Hepatocyte (in vitro differentiated cells): ENCODE results near the gene TMEM121B. TPM values are rescaled to one million over a fixed set of nuclear protein-coding genes. Genes with fewer than 3 reads are reported as not detected.

Experiments used
- DNase-seq: peaks from one replicate; pipeline ENCODE4 v3.0.0-alpha.2; 2016; ENCODE audit warnings: low spot score
- H2AFZ ChIP-seq: fragments of 200-600 bp; sonication (generic); 2 replicates; pipeline ENCODE4 v1.6.0; 2016; ENCODE audit warnings: antibody characterized with exemption, mild to moderate bottlenecking
- H3K27ac ChIP-seq: fragments of 200-600 bp; sonication (generic); 2 replicates; pipeline ENCODE4 v1.5.1; 2016; ENCODE audit warnings: mild to moderate bottlenecking
- H3K27me3 ChIP-seq: fragments of 200-600 bp; sonication (generic); 2 replicates; pipeline ENCODE4 v1.6.1; 2016
- H3K36me3 ChIP-seq: fragments of 200-600 bp; sonication (generic); replicated peaks from 2 replicates; pipeline ENCODE4 v1.5.1; 2016; ENCODE audit warnings: low read depth; ENCODE audit not compliant: insufficient read depth
- H3K4me1 ChIP-seq: fragments of 200-600 bp; sonication (generic); 2 replicates; pipeline ENCODE4 v1.5.1; 2016; ENCODE audit warnings: mild to moderate bottlenecking, moderate library complexity; ENCODE audit not compliant: insufficient read depth
- H3K4me2 ChIP-seq: fragments of 200-600 bp; sonication (generic); 2 replicates; pipeline ENCODE4 v1.6.0; 2016
- H3K4me3 ChIP-seq: fragments of 200-600 bp; sonication (generic); 2 replicates; pipeline ENCODE4 v1.5.1; 2016; ENCODE audit warnings: mild to moderate bottlenecking
- H3K79me2 ChIP-seq: fragments of 200-600 bp; sonication (generic); 2 replicates; pipeline ENCODE4 v1.6.0; 2017; ENCODE audit warnings: mild to moderate bottlenecking
- H3K9me2 ChIP-seq: fragments of 200-600 bp; sonication (generic); replicated peaks from 2 replicates; pipeline ENCODE4 v1.6.0; 2017; ENCODE audit warnings: mild to moderate bottlenecking; ENCODE audit not compliant: insufficient read depth
- H3K9me3 ChIP-seq: fragments of 200-600 bp; sonication (generic); 2 replicates; pipeline ENCODE4 v1.5.1; 2016; ENCODE audit warnings: low read depth, mild to moderate bottlenecking
- H4K20me1 ChIP-seq: fragments of 200-600 bp; sonication (generic); 2 replicates; pipeline ENCODE4 v1.6.0; 2016; ENCODE audit warnings: mild to moderate bottlenecking; ENCODE audit not compliant: insufficient read depth, poor library complexity, severe bottlenecking
- CTCF ChIP-seq: fragments of 200-600 bp; sonication (generic); IDR thresholded peaks from 2 replicates; pipeline ENCODE4 v1.5.1; 2016; ENCODE audit warnings: antibody characterized with exemption, mild to moderate bottlenecking; ENCODE audit not compliant: poor library complexity
- EZH2 ChIP-seq: fragments of 200-600 bp; sonication (generic); IDR thresholded peaks from 2 replicates; pipeline ENCODE4 v1.6.1; 2016; ENCODE audit warnings: antibody characterized with exemption, mild to moderate bottlenecking, borderline replicate concordance
- EZH2phosphoT487 ChIP-seq: fragments of 200-600 bp; sonication (generic); IDR thresholded peaks from one replicate; pipeline ENCODE4 v1.6.1; 2018; ENCODE audit warnings: antibody characterized with exemption, mild to moderate bottlenecking, low read depth, moderate library complexity; ENCODE audit not compliant: unreplicated experiment, severe bottlenecking
- WGBS: methylation state at CpG from one replicate; pipeline ENCODE4 v1.1.6; 2016; ENCODE audit warnings: low lambda C conversion rate; ENCODE audit errors: missing lambda C conversion rate; 5-methylcytosine and 5-hydroxymethylcytosine counted together
- polyA plus RNA-seq: library from polyadenylated mRNA; unstranded; fragments of >200 nt; fragmentation: Nextera tagmentation; extraction: Ambion mirVana; gene quantifications from 2 replicates; pipeline ENCODE4 v1.2.1, GENCODE V29; 2016
- total RNA-seq: library from RNA; depleted of rRNA; stranded (reverse); fragments of >200 nt; gene quantifications from 2 replicates; pipeline ENCODE4 v1.2.3, GENCODE V29; 2014

TMEM121B gene
- total and polyA plus RNA-seq, 2 experiments from 2014 or later, result 0.30 to 0.50 TPM

DNA sequence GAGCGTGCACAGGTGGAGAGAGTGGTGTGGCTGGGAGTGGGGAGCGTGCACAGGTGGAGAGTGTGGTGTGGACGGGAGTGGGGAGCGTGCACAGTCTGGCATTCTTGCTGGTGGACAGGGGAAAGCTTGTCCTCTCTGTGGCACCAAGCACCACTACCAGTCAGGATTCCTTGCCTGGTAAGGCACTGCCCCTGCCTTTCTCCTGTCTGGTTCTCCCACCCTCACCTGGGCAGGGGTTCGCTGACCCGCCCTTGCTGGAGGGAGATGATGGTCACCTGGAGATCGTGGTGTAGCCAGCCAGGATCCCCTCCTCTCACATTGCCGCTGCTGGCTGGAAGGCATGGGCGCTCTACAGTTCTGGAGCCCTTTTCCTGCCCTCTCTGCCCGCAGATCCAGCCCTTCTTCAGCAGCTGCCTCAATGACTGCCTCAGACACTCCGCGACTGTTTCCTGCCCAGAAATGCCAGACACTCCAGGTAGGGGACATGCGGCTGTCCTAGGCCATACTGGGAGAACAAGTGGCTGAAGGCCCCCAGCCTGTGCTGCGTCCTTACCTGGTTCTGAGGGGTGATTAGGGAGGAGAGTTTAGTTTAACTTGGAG lies 16.7 kb downstream of the TMEM121B start:
- no peak for TF ChIP-seq EZH2phosphoT487
- TF ChIP-seq CTCF, result no peak
- TF ChIP-seq EZH2, result no peak
- Histone ChIP-seq H3K9me2 (no peaks in the 10 kb centered on the region), H3K27me3 (no peaks in the 10 kb centered on the region), H3K36me3 (no peaks in the 10 kb centered on the region), H3K79me2 (no peaks in the 10 kb centered on the region), H3K27ac (no peak overlapping the region), H3K4me3 (no peak overlapping the region), H4K20me1 (no peaks in the 10 kb centered on the region), H3K9me3 (no peaks in the 10 kb centered on the region), H3K4me1 (no peaks in the 10 kb centered on the region), H3K4me2 (no peak overlapping the region), H2AFZ (no peak overlapping the region)
- no peak for DNase-seq
- WGBS, result 89% methylated on average over 12 of the region's 14 CpGs

GRCh38 chr22:17103351-17103750 lies 17.8 kb downstream of the TMEM121B start:
- Histone ChIP-seq H3K4me1 (no peaks in the 10 kb centered on the region), H4K20me1 (no peaks in the 10 kb centered on the region), H3K9me3 (no peaks in the 10 kb centered on the region), H3K79me2 (no peaks in the 10 kb centered on the region), H3K36me3 (no peaks in the 10 kb centered on the region), H3K27me3 (no peaks in the 10 kb centered on the region), H3K4me2 (no peak overlapping the region), H2AFZ (no peak overlapping the region), H3K4me3 (no peak overlapping the region), H3K9me2 (no peaks in the 10 kb centered on the region), H3K27ac (no peak overlapping the region)
- no peak for TF ChIP-seq EZH2phosphoT487
- TF ChIP-seq CTCF, result no peak
- no peak for TF ChIP-seq EZH2
- 97% methylated on average over 9 of the region's 9 CpGs for WGBS
- no peak for DNase-seq

GRCh38 chr22:17102297-17102667 lies 18.9 kb downstream of the TMEM121B start:
- Histone ChIP-seq H3K36me3 (no peaks in the 10 kb centered on the region), H3K79me2 (no peaks in the 10 kb centered on the region), H3K9me3 (no peaks in the 10 kb centered on the region), H3K27me3 (no peaks in the 10 kb centered on the region), H4K20me1 (no peaks in the 10 kb centered on the region), H3K4me3 (no peak overlapping the region), H3K27ac (no peak overlapping the region), H3K4me2 (no peak overlapping the region), H3K9me2 (no peaks in the 10 kb centered on the region), H3K4me1 (no peaks in the 10 kb centered on the region), H2AFZ (no peak overlapping the region)
- no peak for DNase-seq
- WGBS, result 94% methylated on average over 7 of the region's 7 CpGs
- no peak for TF ChIP-seq EZH2phosphoT487
- no peak for TF ChIP-seq CTCF
- no peak for TF ChIP-seq EZH2
